ENCODE data around the gene AKAP8.
"Not testable (repeated sequence)": the region's sequence is repeated elsewhere in the genome, so short reads cannot be mapped to it uniquely, and the experiment has no call there.

AKAP8 gene

DNA sequence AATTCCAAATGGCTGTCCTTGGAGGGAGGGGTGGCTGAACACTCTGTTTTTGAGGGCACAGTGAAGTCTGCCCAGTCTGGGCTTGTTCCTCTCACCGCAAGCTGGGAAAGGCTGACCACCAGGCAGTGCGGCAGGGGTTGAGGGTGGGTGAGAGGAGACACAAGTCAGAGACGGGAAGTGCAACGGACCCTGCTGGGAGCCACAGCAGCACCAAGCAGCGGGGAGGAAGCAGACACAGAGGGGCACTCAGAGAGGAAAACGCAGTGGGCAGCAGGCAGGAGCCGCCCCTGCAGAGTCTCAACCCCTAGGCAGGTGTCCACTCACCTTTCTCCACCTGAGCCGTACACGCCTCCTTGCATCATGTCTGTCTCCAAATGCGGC is 23.6 kb upstream of the AKAP8 start:
- DNase-seq: no peak

DNA sequence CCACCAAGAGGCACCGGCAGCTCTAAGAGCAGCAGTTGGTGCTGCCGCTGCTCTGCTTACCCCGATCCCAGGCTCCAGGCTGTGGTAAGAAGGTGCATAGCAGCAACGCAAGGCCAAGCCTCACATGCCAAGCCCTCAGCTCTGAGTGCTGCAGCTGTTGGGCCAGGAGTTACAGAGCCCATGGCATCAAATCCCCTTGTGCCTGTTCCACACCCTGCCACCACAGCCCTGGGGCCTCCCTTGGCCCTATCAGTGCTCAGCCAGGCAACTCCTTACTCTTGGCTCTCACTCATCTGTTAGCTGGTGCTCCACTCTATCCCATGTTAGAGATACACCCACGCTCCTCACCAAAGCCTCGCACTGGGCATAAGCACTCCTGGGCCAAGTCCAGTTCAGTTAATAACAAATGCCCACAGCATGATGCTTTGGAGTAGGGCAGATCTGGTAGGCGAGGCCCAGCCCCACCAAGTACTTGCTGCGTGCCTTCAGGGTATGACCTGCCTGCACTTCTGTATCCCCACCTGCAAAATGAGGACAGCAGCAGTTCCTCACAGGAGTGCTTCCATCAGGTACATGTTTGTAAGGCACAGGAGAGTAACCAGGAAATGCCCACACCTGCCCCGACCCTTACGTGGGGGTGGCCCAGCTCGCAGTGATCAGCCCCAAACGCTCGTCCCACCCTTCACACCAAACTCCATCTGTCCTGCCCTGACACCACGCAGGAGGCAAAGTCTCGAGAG is 23.0 kb upstream of the AKAP8 start:
- no peak for DNase-seq

GRCh38 chr19:15401397-15401710 is 21.8 kb upstream of the AKAP8 start:
- DNase-seq: no peak

DNA sequence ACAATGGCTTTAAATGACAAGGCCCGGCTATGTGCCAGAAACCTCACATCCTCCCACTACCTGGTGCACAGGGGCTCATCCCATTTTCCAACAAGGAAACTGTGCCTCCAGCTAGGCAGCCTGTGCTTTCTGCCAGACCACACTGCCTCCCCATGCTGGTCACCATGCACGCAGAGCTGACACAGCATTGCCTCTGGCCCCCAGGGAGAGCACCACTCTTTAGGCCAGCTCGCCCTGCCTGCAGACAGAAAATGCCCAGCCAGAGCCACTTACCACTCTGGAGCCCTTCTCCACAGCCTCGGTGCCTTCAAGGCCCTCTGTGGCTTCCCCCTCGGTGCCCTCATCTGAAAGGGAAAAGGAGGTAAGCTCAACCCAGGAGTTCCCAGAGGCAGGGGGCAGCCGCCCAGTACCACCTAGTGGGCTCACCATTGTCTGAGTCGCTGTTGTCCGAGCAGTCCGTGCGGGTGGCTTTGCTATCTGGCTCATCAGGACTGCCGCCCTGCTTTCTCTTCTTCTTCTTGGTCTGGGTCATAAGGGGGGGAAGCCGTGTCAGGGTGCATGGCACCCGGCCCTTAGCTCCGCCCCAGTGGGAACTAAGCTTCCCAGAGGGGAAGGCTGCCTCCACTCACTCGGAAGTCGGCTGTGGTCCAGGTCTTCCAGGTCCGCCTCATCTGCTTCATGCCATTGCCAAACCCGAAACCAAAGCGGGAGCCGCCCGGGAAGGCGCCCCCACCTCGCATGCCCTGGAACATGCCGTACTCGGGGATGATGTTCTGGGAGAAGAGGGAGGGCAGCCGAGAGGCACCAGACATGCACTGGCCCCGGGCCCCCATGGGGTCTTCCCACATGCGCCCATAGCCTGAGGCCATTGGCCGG is 21.2 kb upstream of the AKAP8 start:
- DNase-seq: no peak

DNA sequence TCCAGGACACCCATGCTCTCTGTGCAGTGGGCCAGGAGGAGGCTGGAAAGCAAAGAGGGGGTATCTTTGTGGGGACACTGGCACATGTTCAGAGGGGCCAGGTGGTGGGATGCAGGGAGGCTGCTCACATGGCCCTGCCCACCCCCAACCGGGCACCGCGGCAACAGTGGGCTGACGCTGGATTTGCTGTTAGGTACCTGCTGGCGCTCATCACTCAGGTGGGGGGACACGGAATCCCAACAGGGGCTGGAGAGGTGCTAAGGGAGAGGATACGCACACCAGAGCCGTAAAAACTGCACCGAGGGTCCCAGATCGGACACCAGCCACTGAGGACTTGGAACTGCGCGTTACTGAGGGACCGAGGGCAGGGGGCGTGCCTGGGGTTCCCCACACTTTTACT is 20.0 kb upstream of the AKAP8 start:
- DNase-seq: no peak

DNA sequence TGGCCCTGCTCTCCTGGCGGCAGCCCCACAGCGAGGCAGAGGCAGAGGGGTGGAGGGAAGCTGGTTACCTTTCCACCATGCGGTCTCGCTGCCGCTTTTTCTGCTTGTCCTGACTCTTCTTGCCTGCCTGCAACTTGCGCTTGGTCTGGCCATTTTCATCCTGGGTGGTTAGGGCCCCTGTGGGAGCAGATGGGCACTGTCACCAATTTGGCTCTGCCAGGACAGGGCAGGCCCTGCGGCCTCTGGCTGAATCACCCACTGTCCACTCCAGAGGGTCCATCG is 19.6 kb upstream of the AKAP8 start:
- DNase-seq: no peak

DNA sequence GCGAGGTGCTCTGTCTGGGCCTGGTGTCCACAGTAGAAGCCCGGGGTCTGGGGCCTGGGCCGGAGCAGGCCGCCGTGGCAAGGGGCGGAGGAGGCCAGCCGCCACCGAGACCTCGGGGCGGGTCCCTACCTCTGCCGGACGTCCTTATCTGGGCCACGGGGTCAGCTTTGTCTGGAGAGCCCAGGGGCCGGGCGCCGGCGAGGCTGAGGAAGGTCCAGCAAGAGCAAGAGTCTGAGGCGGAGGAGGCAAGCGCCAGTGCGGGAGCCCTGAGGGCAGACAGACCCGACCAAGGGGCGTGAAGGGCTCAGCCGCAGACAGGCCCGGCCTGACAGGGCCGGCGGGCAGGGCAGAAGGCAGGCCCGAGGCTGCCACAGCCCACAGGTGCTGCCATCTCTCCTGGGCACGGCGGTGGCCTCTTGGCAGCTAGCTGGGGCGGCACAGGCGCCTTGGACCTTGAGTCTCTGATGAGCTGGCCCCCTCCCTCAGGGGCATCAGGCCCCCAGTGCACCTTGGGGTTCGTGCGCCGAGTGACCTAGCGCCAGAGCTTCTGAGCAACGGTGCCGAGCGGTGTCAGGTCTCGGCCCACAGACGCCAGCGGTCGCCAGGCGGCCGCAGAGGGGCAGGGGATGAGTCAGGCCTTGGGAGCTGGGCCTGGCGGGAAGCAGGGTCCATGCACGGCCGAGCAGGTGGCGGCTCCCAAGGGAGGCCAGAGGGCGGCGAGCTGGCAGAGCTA is 19.1 kb upstream of the AKAP8 start:
- no peak for DNase-seq

GRCh38 chr19:15397782-15398181 is 18.2 kb upstream of the AKAP8 start:
- no peak for DNase-seq

DNA sequence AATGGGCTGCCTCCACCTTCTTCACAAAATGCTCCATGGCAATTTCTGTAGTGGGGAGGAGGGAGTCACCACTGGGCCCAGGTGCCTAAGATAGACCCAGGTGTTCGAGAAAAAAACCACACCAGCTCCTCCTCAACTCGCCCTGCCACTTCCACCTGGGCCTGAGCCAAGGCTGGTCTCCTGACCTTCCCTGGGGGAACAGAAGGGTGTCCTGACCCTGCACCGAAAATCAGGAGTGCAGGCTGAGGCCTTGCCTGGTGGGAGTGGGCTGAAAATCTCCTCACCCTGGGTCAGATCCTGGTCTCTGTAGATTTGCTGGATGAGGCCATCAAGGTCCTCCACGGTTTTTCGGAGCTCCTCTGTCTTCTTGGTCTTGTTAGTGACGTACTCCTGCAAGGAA is 17.6 kb upstream of the AKAP8 start:
- no peak for DNase-seq

- DNase-seq: no peak
Measured at GRCh38 chr19:15396436-15396835, 16.8 kb upstream of the AKAP8 start.

GRCh38 chr19:15395251-15395650 is 15.7 kb upstream of the AKAP8 start:
- DNase-seq: not testable (repeated sequence)

DNA sequence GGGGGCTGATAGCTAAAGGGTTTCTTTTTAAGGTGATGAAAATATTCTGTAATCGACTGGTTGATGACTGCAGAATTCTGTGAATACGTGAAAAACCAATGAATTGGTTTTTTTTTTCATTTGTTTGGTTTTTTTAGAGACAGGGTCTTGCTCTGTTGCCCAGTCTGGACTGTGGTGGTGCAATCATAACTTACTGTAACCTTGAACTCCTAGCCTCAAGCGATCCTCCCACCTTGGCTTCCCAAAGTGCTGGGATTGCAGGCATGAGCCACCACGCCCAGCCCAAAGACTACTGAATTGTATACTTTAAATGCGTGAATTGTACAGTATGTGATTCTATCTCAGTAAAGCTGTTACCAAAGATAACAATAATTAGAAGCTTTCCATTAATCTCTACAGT is 14.8 kb upstream of the AKAP8 start:
- DNase-seq: no peak

- DNase-seq: no peak
Measured at GRCh38 chr19:15393963-15394362, 14.4 kb upstream of the AKAP8 start.

GRCh38 chr19:15390814-15391213 is 11.2 kb upstream of the AKAP8 start:
- no peak for DNase-seq

GRCh38 chr19:15381864-15382263 is 2.3 kb upstream of the AKAP8 start:
- DNase-seq: no peak

GRCh38 chr19:15381429-15381828 is 1.8 kb upstream of the AKAP8 start:
- DNase-seq: no peak

DNA sequence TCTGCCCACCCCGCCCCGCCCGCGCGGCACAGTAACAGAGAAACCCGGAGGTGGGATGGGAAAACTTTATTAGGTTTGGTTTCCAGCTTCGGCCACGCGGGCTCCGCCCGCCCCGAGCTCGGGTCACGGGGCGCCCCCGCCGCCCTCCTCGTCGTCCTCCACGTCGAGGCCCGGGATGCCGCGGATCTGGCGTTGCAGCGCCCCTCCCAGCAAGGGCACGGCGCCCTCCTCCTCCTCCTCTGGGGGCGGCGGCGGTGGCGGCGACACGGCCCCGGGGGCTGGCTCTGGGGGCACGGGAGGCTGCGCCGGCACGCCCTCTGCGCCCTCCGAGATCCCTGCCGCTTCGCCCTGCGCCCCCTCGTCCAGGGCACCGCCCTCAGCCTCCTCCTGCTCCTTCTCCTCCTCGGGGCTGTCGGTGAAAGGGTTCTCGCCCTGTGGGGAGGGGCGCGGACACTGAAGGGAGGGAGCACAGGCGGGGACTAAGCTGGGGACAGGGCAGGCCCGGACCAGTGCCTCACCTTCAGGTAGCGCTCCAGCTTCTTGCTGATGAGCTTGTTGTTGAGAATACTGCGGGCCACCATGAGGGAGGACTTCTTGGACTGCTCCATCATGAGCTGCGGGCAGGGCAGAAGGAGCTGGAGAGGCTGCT is 536 bp upstream of the AKAP8 start:
- DNase-seq: peak; percentile 26

DNA sequence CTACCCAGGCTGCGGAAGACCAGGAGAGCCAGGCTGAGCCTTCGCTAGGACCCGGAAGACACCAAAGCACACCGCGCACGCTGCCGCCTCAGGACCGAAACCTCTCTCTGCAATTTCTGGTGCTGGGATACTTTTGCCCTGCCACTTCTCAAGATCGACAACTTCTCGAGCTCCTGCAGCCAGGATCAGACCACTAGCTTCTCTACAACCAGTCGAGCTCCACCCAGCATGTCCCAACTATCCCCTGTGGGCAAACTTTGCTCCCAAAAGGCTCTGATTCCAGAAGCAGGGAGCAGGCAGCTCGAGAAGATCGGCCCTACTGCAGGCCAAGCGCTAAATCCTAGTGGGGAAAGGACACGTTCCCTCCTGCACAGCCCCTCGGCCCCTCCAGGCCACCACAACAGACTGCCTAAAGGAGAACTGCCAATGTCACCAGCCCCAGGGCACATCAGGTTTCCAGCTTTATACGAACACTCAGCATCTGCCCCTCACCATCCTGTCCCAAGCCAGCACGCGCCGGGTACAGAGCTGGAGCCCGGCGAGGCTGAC is 979 bp downstream of the AKAP8 start:
- DNase-seq: no peak

DNA sequence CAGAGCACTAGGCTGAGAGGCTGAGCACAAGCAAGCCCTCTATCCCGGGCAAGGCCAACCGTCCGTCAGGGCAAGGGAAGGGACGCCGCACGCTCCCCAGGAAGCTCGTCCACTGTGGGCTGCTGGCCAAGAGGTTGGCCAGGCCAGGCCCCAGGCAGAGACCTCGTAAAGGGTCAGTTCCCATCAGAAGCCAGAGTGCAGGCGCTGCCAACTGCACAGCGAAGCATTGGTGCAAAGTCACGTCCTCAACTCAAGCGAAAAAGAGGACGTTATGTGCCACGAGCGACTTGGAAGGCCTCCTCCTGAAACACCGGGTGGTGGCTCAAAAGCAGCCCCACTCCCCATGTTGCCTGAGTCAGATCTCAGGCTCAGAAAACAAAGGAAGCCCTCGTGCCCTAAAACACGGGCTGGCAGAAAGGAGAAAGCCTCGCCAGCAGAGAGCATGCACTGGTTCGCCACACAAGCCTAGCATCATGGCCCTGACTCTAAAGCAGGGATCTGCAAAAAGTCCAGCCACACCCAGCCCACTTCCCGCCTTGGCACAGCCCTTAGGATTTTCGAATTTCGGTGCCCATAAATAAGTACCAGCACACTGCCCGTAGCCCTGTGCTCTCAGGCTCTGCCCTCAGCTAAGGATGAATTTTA is 4.7 kb downstream of the AKAP8 start:
- no peak for DNase-seq

DNA sequence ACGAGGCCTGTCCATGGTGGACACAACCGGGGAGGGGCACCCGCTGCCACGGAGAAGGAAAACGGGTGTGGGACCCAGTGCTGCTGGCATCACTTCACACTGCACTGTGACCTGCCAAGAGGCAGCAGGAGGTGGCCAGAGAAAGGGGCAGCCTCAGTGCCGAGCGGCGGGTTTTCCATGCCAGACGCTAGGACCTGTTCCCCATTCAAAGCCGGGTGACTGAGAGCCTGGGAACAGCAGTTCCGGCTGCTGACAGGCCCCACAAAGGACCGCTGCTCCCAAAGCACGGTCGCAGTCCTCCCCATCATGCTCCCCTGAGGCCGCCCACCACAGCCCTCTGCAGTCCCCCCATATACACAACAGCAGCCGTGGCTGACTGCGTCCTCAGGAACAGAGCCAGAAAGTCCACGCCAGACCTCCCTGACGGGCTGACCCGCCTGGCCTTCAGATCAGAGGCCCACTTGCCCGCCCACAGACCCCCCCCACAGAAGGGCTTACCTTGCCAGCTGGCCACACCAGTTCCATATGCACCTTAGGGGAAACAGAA is 5.4 kb downstream of the AKAP8 start:
- DNase-seq: no peak

DNA sequence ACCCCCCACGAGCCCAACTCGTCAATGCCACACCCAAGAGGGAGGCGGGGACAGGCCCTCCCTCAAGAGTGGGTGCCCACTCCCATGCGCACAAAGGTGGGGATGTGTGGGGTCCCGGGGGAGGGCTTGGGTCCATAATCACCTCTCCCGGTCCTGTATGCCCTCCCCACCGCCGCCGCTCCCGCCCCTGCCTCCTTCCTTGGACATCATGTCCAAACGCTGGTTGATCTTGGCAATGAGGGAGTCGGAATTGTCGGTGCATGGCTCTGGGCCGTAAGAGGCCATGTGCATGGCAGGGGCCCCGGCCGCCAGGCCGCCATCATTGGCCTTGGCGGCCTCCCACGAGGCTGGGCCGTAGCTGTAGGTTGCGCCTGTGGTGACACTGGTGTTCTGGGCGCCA is 5.9 kb downstream of the AKAP8 start:
- no peak for DNase-seq

- no peak for DNase-seq
Measured at GRCh38 chr19:15372891-15373301, 6.7 kb downstream of the AKAP8 start.

- no peak for DNase-seq
Measured at GRCh38 chr19:15372470-15372869, 7.1 kb downstream of the AKAP8 start.
